Spinal cord (tissue), 10 donors: Measurements from ENCODE around the gene NPTXR. TPM values are rescaled to one million over a fixed set of nuclear protein-coding genes. Genes with fewer than 3 reads are reported as not detected.
"Not testable (repeated sequence)": the region's sequence is repeated elsewhere in the genome, so short reads cannot be mapped to it uniquely, and the experiment has no call there.

Experiments used
- DNase-seq, 6 donors: peaks; one replicate each; pipeline versions ENCODE4 v3.0.0 to v3.0.0-alpha.2; 2013 to 2015; ENCODE audit warnings: low spot score in 6 of 6, low read depth in 4 of 6
- H3K27ac ChIP-seq: one replicate; pipeline ENCODE4 v1.5.1; 2013; ENCODE audit warnings: low read depth, low read length, control low read depth
- H3K27me3 ChIP-seq: one replicate; pipeline ENCODE4 v1.6.1; 2013; ENCODE audit warnings: low read length; ENCODE audit not compliant: control insufficient read depth, insufficient read depth
- H3K36me3 ChIP-seq: one replicate; pipeline ENCODE4 v1.6.1; 2013; ENCODE audit warnings: low read length; ENCODE audit not compliant: control insufficient read depth, insufficient read depth
- H3K4me1 ChIP-seq: one replicate; pipeline ENCODE4 v1.6.1; 2013; ENCODE audit warnings: low read length; ENCODE audit not compliant: control insufficient read depth, insufficient read depth
- H3K4me3 ChIP-seq: one replicate; pipeline ENCODE4 v1.5.1; 2013; ENCODE audit warnings: low read depth, low read length, control low read depth
- H3K9me3 ChIP-seq: one replicate; pipeline ENCODE4 v1.6.1; 2013; ENCODE audit warnings: low read length; ENCODE audit not compliant: control insufficient read depth, insufficient read depth
- WGBS: methylation state at CpG from one replicate; pipeline ENCODE4 v1.1.5; 2013; ENCODE audit warnings: missing lambda C conversion rate; ENCODE audit not compliant: insufficient coverage; 5-methylcytosine and 5-hydroxymethylcytosine counted together
- polyA plus RNA-seq, 2 donors: library from polyadenylated mRNA; unstranded; fragments of 120-200 nt; gene quantifications; one replicate each; pipeline ENCODE4 v1.2.1, GENCODE V29; 2013; ENCODE audit not compliant: insufficient read length in 2 of 2
- total RNA-seq, 2 donors: library from RNA; depleted of rRNA in 1 of 2; stranded (reverse); fragments of 120-200 nt in 1 of 2; fragments of >200 nt in 1 of 2; gene quantifications; one replicate each; pipeline versions ENCODE4 v1.2.3 to v1.2.4, GENCODE V29; 2013 to 2014
- donor health status: healthy.

NPTXR gene
- total and polyA plus RNA-seq, 4 donors = 12.0 to 94.0 (median 59.8) TPM

DNA sequence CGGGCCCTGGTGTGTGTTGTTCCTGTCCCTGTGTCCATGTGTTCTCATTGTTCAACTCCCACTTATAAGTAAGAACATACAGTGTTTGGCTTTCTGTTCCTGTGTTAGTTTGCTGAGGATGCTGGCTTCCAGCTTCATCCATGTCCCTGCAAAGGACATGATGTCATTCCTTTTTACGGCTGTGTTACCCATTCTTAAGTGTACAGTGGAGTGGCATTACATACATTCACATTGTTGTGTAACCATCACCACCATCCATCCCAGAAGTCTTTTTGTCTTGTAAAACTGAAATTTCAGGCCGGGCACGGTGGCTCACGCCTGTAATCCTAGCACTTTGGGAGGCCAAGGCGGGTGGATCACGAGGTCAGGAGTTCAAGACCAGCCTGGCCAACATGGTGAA, 10.6 kb upstream of the NPTXR start:
- DNase-seq, H3K27ac ChIP-seq, H3K36me3 ChIP-seq, H3K27me3 ChIP-seq, H3K4me3 ChIP-seq, H3K9me3 ChIP-seq: not testable (repeated sequence)
- H3K4me1 ChIP-seq = peaks cover 14% of the 10 kb centered on the region
- WGBS = no CpG with 5 or more reads among the region's 7 CpGs

DNA sequence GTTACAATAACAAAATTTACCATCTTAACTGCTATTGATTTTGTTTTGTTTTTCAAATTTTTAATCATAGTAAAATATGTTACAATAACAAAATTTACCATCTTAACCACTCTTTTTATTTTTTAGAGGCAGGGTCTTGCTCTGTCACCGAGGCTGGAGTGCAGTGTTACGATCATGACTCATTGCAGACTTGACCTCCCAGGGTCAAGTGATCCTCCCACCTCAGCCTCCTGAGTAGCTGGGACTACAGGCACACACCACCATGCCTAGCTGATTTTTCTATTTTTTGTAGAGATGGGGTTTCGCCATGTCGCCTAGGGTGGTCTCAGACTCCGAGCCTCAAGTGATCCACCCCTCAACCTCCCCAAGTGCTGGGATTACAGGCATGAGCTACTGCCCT, 10.1 kb upstream of the NPTXR start:
- H3K9me3 ChIP-seq, H3K4me3 ChIP-seq, H3K36me3 ChIP-seq, H3K27ac ChIP-seq, DNase-seq, H3K27me3 ChIP-seq: not testable (repeated sequence)
- 60% methylated on average over 2 of the region's 5 CpGs for WGBS
- peaks cover 14% of the 10 kb centered on the region for H3K4me1 ChIP-seq

DNA sequence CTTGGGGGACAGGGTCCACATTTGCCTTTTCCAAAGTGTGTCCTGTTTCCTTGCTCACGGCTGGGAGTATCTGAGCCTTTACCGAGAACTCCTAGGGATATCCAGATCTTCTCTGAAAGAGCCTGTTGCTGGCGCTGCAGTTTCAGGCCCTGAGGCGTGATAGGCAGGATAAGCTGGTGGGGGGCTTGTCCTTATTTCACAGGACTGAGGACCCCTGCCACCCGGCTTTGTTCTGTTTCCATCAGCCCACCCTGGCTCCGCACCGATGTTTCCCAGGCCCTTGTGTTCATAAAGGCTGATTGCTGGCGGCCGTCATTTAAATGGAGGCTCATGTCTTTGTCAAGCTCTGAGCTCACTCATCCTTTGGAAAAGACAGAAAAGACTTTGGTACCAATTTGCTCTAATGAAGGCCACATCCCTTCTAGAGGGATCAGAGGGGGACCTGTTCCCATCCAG, 9.4 kb upstream of the NPTXR start:
- Histone ChIP-seq H3K36me3 (no peaks in the 10 kb centered on the region), H3K4me3 (no peak overlapping the region), H3K27me3 (no peaks in the 10 kb centered on the region), H3K27ac (no peak overlapping the region), H3K4me1 (peaks cover 10% of the 10 kb centered on the region), H3K9me3 (no peaks in the 10 kb centered on the region)
- 21% methylated on average over 9 of the region's 9 CpGs for WGBS
- peak in 1 of 6 donors; percentile 68 for DNase-seq

DNA sequence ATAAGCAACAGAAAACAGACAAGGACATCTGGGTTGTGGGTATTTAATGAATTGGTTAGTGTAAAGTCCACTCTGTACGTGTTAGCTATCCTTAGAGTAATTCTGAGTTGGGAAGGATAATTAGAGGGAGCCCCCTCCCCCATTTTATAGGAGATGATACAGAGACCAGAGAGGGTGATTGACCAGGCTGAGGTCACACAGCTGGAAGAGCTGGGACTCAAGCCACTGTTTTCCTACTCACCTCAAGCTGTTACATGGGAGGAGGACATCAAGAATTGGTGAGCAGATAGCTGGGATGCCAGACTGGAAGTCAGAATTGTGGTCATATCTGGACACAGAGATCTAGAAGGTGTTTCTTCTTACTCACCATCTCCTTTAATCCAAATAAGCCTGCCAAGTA, 8.7 kb upstream of the NPTXR start:
- H3K27me3 ChIP-seq = no peaks in the 10 kb centered on the region
- no peak overlapping the region for H3K27ac ChIP-seq
- no CpG with 5 or more reads among the region's 1 CpG for WGBS
- H3K9me3 ChIP-seq = no peaks in the 10 kb centered on the region
- H3K4me3 ChIP-seq = no peak overlapping the region
- H3K36me3 ChIP-seq = no peaks in the 10 kb centered on the region
- no peak for DNase-seq
- peaks cover 10% of the 10 kb centered on the region for H3K4me1 ChIP-seq

DNA sequence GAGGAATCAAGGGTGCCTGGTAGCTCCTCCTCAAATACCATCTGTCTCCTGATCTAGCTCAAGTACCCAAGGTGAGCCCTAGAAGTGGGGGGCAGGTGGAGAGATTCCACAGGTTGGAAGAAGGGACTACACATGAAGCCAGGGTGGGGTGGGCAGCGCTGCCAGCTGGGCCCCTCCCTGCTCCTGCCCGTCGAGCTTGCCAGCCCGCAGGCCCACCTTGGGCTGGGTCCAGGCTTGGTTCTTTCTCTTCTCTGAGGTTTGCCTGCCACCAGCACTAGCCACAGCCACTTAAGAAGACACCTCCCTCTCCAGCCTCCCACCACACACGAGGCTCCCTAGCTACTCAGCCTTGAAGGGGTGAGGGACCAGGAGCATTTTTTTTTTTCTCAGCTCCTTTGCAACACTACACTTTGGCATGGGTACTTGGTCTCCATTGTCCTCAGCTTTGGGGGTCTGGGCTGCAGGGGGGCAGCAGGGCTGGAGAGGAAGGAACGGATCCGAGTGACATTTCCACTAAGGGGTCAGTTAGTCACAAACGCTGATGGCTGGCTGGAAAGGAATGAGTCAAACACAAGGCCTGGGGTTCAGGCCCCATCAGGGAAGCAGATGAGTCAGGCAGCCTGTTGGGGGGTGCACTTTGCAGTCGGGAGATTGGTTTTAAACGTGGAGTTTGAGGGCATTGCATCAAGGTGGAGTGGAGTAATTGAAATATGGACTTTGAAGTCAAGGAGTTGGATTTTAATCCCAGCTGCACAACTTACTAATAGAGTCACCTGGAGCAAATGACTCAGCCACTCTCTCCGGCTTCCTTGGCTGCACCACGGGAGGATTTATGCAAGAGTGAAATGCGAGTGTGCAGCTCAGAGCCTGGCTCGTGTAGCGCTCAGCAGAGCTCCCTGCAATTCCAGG, 7.4 kb upstream of the NPTXR start:
- no peak overlapping the region for H3K4me3 ChIP-seq
- 59% methylated on average over 12 of the region's 15 CpGs for WGBS
- peaks cover 10% of the 10 kb centered on the region for H3K4me1 ChIP-seq
- DNase-seq = no peak
- no peaks in the 10 kb centered on the region for H3K9me3 ChIP-seq
- no peaks in the 10 kb centered on the region for H3K27me3 ChIP-seq
- H3K27ac ChIP-seq = no peak overlapping the region
- H3K36me3 ChIP-seq = no peaks in the 10 kb centered on the region

DNA sequence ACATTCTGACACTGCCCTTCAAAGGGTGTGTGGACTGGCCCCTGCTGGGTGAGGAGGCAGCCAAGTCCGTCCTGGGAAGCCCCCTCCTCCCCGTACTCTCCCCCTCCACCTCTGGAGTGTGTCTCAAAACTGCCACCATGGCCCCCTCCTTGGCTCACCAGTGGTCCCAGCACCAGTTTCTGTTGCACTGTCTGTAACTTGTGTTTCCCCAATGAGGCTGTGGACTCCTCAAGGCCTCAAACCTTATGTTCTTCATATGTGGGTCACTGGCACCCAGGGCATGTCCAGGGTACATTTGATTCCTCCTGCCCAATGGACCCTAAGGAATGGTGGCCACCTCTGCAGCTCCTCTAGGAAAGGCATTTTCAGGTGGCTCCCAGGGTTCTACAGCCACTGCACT, 6.6 kb upstream of the NPTXR start:
- 31% methylated on average over 2 of the region's 2 CpGs for WGBS
- H3K27me3 ChIP-seq = no peaks in the 10 kb centered on the region

DNA sequence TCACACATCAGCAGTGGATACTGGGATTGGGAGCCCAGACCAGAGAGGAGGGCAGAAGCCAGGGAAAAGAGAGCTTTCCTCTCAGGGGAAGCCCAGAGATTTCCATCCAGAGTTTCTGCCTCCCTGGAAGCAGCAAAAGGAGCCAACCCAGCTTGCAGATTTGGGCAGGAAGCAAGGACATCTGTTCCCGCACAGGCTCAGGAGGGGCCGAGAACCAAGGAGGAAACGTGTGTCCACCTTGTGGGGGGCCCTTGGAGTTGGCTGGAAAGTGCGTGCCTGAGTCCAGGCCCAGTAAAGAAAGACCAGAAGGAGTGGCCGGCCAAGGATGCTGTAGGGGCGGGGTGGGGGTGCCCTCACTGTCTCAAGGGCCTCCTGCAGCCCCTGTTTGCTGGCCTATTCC, 6.0 kb upstream of the NPTXR start:
- Histone ChIP-seq H3K36me3 (no peaks in the 10 kb centered on the region), H3K4me3 (no peak overlapping the region), H3K9me3 (no peaks in the 10 kb centered on the region), H3K27me3 (no peaks in the 10 kb centered on the region), H3K4me1 (peaks cover 11% of the 10 kb centered on the region), H3K27ac (no peak overlapping the region)
- no peak for DNase-seq
- WGBS = 54% methylated on average over 6 of the region's 6 CpGs

More for the DNA sequence above, 6.6 kb upstream of the NPTXR start:
- H3K9me3 ChIP-seq = no peaks in the 10 kb centered on the region
- DNase-seq = no peak
- H3K27ac ChIP-seq = no peak overlapping the region
- peaks cover 10% of the 10 kb centered on the region for H3K4me1 ChIP-seq
- H3K4me3 ChIP-seq = no peak overlapping the region
- H3K36me3 ChIP-seq = no peaks in the 10 kb centered on the region

DNA sequence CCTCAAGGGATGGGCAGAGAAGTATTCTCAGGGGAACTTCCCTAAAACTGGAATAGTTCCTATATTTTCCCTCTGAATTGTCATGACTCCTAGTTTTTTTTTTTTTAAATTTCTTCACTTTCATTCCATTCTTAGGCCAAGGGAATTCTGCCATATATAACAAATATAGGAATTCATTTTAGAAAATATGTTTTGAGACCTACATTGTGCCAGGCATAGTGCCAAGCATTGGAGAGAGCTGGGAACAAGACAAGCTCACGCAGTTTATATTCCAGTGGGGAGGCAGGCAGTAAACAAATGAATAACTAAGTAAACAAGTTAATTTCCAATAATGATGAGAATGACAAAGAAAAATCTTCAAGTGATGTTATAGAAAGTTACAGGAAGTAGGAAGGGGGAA, 2.6 kb upstream of the NPTXR start:
- H3K4me3 ChIP-seq = no peak overlapping the region
- peak in 1 of 6 donors; percentile 77 for DNase-seq
- peaks cover 23% of the 10 kb centered on the region for H3K4me1 ChIP-seq
- peaks cover 11% of the 10 kb centered on the region for H3K27me3 ChIP-seq
- WGBS = no CpG with 5 or more reads among the region's 1 CpG
- no peak overlapping the region for H3K27ac ChIP-seq
- H3K9me3 ChIP-seq = no peaks in the 10 kb centered on the region
- H3K36me3 ChIP-seq = peaks cover 2% of the 10 kb centered on the region

DNA sequence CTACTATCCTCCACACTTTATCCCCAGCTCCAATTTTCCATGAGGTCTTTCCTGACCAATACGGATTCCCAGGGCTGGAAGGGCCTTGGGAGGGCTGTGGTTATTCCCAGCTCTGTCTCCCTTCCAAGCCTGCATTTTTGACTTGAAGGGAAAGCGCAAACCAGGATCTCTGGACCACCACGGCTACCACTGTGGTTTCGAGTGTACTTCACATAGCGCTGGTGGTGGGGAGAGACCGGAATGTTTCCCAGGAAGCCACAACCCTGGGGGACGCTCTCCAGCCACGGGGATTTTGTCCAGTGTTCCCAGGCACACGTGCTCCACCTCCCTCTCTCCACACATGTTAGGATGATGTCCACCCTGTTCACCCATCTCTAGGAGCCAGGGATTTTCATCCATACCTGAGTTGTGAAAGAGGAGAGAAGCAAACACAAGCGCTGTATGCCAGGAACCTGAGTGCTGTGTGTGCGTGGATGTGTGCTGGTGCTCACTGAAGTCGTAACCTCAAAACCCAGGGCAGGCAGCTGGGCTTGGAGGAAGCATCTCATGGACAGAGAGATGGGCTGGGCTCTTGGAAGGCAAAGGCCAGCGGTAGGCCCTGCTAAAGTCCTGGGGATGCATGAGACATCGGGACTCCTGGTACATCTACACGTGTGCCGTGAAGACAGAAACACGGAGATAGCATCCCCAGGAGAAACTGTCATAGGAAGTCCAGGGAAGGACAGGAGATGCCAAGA, 1.3 kb upstream of the NPTXR start:
- H3K27me3 ChIP-seq = peaks cover 14% of the 10 kb centered on the region
- H3K36me3 ChIP-seq = peaks cover 13% of the 10 kb centered on the region
- H3K4me1 ChIP-seq = peaks cover 35% of the 10 kb centered on the region
- 73% methylated on average over 15 of the region's 17 CpGs for WGBS
- no peak overlapping the region for H3K27ac ChIP-seq
- DNase-seq = no peak
- no peak overlapping the region for H3K4me3 ChIP-seq
- H3K9me3 ChIP-seq = no peaks in the 10 kb centered on the region
